Smooth muscle cell (in vitro differentiated cells): ENCODE data around the gene SLC25A21. TPM values are rescaled to one million over a fixed set of nuclear protein-coding genes. Genes with fewer than 3 reads are reported as not detected.
"Not testable (repeated sequence)": the region's sequence is repeated elsewhere in the genome, so short reads cannot be mapped to it uniquely, and the experiment has no call there.

ENCODE experiments used
- DNase-seq: peaks from one replicate; lab custom pipeline; 2025; ENCODE audit not compliant: unreplicated experiment; lab: John Stamatoyannopoulos, UW
- H2AFZ ChIP-seq: fragments of 200-600 bp; sonication (generic); 2 replicates; pipeline ENCODE4 v1.6.0; 2016; ENCODE audit warnings: antibody characterized with exemption, low read depth, mild to moderate bottlenecking
- H3F3A ChIP-seq: fragments of 200-600 bp; sonication (generic); 2 replicates; pipeline ENCODE4 v1.6.0; 2017; ENCODE audit warnings: antibody characterized with exemption, low read depth
- H3K27ac ChIP-seq: fragments of 200-600 bp; sonication (generic); 2 replicates; pipeline ENCODE4 v1.5.1; 2016; ENCODE audit warnings: low read depth, mild to moderate bottlenecking
- H3K27me3 ChIP-seq: fragments of 200-600 bp; sonication (generic); 2 replicates; pipeline ENCODE4 v1.6.1; 2016; ENCODE audit warnings: low read depth, mild to moderate bottlenecking
- H3K36me3 ChIP-seq: fragments of 200-600 bp; sonication (generic); 2 replicates; pipeline ENCODE4 v1.5.1; 2016; ENCODE audit warnings: low read depth
- H3K4me1 ChIP-seq: fragments of 200-600 bp; sonication (generic); 2 replicates; pipeline ENCODE4 v1.5.1; 2016; ENCODE audit warnings: low read depth
- H3K4me2 ChIP-seq: fragments of 200-600 bp; sonication (generic); 2 replicates; pipeline ENCODE4 v1.6.0; 2016; ENCODE audit warnings: mild to moderate bottlenecking
- H3K4me3 ChIP-seq: fragments of 200-600 bp; sonication (generic); 2 replicates; pipeline ENCODE4 v1.5.1; 2016; ENCODE audit warnings: mild to moderate bottlenecking
- H3K79me2 ChIP-seq: fragments of 200-600 bp; sonication (generic); 2 replicates; pipeline ENCODE4 v1.6.0; 2016; ENCODE audit warnings: low read depth, mild to moderate bottlenecking
- H3K9ac ChIP-seq: fragments of 200-600 bp; sonication (generic); 2 replicates; pipeline ENCODE4 v1.6.0; 2016; ENCODE audit warnings: low read depth
- H3K9me3 ChIP-seq: fragments of 200-600 bp; sonication (generic); replicated peaks from 2 replicates; pipeline ENCODE4 v1.5.1; 2016; ENCODE audit warnings: low read depth
- H4K20me1 ChIP-seq: fragments of 200-600 bp; sonication (generic); 2 replicates; pipeline ENCODE4 v1.6.0; 2016; ENCODE audit warnings: low read depth
- CTCF ChIP-seq: fragments of 200-600 bp; sonication (generic); IDR thresholded peaks from 2 replicates; pipeline ENCODE4 v1.5.1; 2017; ENCODE audit warnings: borderline replicate concordance, mild to moderate bottlenecking, antibody characterized with exemption; ENCODE audit not compliant: insufficient read depth, poor library complexity, severe bottlenecking
- WGBS: methylation state at CpG from one replicate; pipeline ENCODE4 v1.1.7; 2016; ENCODE audit warnings: low lambda C conversion rate; 5-methylcytosine and 5-hydroxymethylcytosine counted together
- polyA plus RNA-seq: library from polyadenylated mRNA; unstranded; fragments of >200 nt; fragmentation: Nextera tagmentation; extraction: Ambion mirVana; gene quantifications from 2 replicates; pipeline ENCODE4 v1.2.1, GENCODE V29; 2016
- total RNA-seq: library from RNA; depleted of rRNA; stranded (reverse); fragments of >200 nt; gene quantifications from 2 replicates; pipeline ENCODE4 v1.2.3, GENCODE V29; 2014

Gene SLC25A21
- total and polyA plus RNA-seq, 2 experiments from 2014 or later, result 1.1 TPM; not detected in 1

- H4K20me1 ChIP-seq, result no peaks in the 10 kb centered on the region
- no peak overlapping the region for H3K4me3 ChIP-seq
- WGBS, result 32% methylated on average over 1 of the region's 1 CpG
- no peak for DNase-seq
- no peak overlapping the region for H3K9ac ChIP-seq
- TF ChIP-seq CTCF, result no peak
- H3K79me2 ChIP-seq, result no peaks in the 10 kb centered on the region
- H2AFZ ChIP-seq, result no peak overlapping the region
- no peaks in the 10 kb centered on the region for H3K36me3 ChIP-seq
- H3K4me1 ChIP-seq, result no peaks in the 10 kb centered on the region
- H3K4me2 ChIP-seq, result no peak overlapping the region
- no peak overlapping the region for H3K27ac ChIP-seq
- H3K27me3 ChIP-seq, result no peaks in the 10 kb centered on the region
- no peaks in the 10 kb centered on the region for H3K9me3 ChIP-seq
- H3F3A ChIP-seq, result no peaks in the 10 kb centered on the region
Measured at GRCh38 chr14:36701132-36701531, 471.3 kb downstream of the SLC25A21 start.

DNA sequence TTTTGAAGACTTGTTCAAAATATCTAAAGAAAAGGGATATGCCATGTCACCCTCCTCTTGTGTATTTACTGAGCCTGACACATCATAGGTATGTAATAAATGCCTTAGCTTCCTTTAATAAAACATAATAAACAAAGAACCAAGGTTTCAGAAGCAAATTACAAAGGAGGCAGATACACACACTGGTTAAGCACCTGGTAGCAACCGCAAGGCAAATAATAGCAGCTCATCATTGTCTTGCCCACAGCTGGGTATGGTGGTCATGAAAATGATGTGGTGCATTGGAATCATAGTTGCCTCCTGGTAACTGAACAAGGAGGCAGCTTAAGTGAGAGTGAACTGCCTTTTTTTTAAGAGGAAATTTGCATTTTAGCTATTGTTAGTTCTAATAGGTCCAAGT is 471.8 kb downstream of the SLC25A21 start:
- Histone ChIP-seq H3K9ac (no peak overlapping the region), H3K27ac (no peak overlapping the region), H3K9me3 (no peaks in the 10 kb centered on the region), H3K4me3 (no peak overlapping the region), H3K4me1 (no peaks in the 10 kb centered on the region), H3K36me3 (no peaks in the 10 kb centered on the region), H3K79me2 (no peaks in the 10 kb centered on the region), H3K27me3 (no peaks in the 10 kb centered on the region), H2AFZ (no peak overlapping the region), H3K4me2 (no peak overlapping the region), H3F3A (no peaks in the 10 kb centered on the region), H4K20me1 (no peaks in the 10 kb centered on the region)
- DNase-seq, result no peak
- TF ChIP-seq CTCF, result no peak
- WGBS, result 97% methylated on average over 1 of the region's 1 CpG

GRCh38 chr14:36699420-36699819 is 473.0 kb downstream of the SLC25A21 start:
- not testable (repeated sequence) for H4K20me1 ChIP-seq, H3K9me3 ChIP-seq, H3F3A ChIP-seq, H3K4me3 ChIP-seq, H3K27ac ChIP-seq, H3K4me2 ChIP-seq, DNase-seq, H3K79me2 ChIP-seq, H3K4me1 ChIP-seq, H2AFZ ChIP-seq, H3K27me3 ChIP-seq, H3K9ac ChIP-seq, H3K36me3 ChIP-seq
- 73% methylated on average over 7 of the region's 7 CpGs for WGBS

GRCh38 chr14:36690311-36691040 is 481.9 kb downstream of the SLC25A21 start:
- 5% methylated on average over 1 of the region's 1 CpG for WGBS
- Histone ChIP-seq H3K4me2 (no peak overlapping the region), H3K4me3 (no peak overlapping the region), H3K27ac (no peak overlapping the region), H3K79me2 (no peaks in the 10 kb centered on the region), H3K9me3 (no peaks in the 10 kb centered on the region), H2AFZ (no peak overlapping the region), H3K36me3 (no peaks in the 10 kb centered on the region), H3K9ac (no peak overlapping the region), H4K20me1 (no peaks in the 10 kb centered on the region), H3F3A (no peaks in the 10 kb centered on the region), H3K4me1 (no peaks in the 10 kb centered on the region), H3K27me3 (no peaks in the 10 kb centered on the region)
- no peak for TF ChIP-seq CTCF
- DNase-seq, result no peak
